IMR-90 (cell line): ENCODE data around the gene SPSB2. TPM values are rescaled to one million over a fixed set of nuclear protein-coding genes. Genes with fewer than 3 reads are reported as not detected.

Source experiments
- ATAC-seq: fragments of 200-7000 bp; cut with Tn5 transposase; 2 replicates; pipeline ENCODE4 v1.9.1; 2020; ENCODE audit warnings: low read depth, mild to moderate bottlenecking, moderate library complexity
- BruUV-seq: library from RNA; stranded (reverse); fragments of 400-500 nt; replicated peaks from 2 replicates; lab custom pipeline; 2021; lab: Mats Ljungman, UMichigan
- CTCF ChIA-PET: fragments of 300-600 bp; formaldehyde crosslinking; extraction: SDS; loops from one replicate; lab custom pipeline; 2021; ENCODE audit warnings: antibody characterized with exemption; lab: Yijun Ruan, JAX
- POLR2A ChIA-PET: fragments of 300-600 bp; sonication (Branson Sonifier 250); formaldehyde crosslinking; loops from one replicate; lab custom pipeline; 2022; ENCODE audit warnings: antibody characterized with exemption; ENCODE audit not compliant: unreplicated experiment; lab: Charles Lee
- DNase-seq: peaks from one replicate; pipeline ENCODE4 v3.0.0; 2013
- H2AFZ ChIP-seq: replicated peaks from 2 replicates; pipeline ENCODE3; 2013; ENCODE audit warnings: low read length, mild to moderate bottlenecking; ENCODE audit not compliant: poor library complexity
- H2AK5ac ChIP-seq: 2 replicates; pipeline ENCODE4 v1.6.1; 2013; ENCODE audit warnings: low read depth, low read length, inconsistent platforms
- H2AK9ac ChIP-seq: replicated peaks from 2 replicates; pipeline ENCODE3; 2013; ENCODE audit warnings: mild to moderate bottlenecking, low read depth, low read length, moderate library complexity; ENCODE audit not compliant: poor library complexity
- H2BK120ac ChIP-seq: 2 replicates; pipeline ENCODE4 v1.6.1; 2013; ENCODE audit warnings: low read depth, low read length, inconsistent platforms
- H2BK15ac ChIP-seq: 3 replicates; pipeline ENCODE4 v1.6.1; 2013; ENCODE audit warnings: low read depth, low read length, inconsistent platforms
- H2BK20ac ChIP-seq: 2 replicates; pipeline ENCODE4 v1.6.1; 2013; ENCODE audit warnings: low read depth, mild to moderate bottlenecking, inconsistent platforms, low read length, moderate library complexity
- H2BK5ac ChIP-seq: 2 replicates; pipeline ENCODE4 v1.6.1; 2013; ENCODE audit warnings: mild to moderate bottlenecking, low read depth, low read length, inconsistent platforms; ENCODE audit not compliant: poor library complexity, severe bottlenecking
- H3K14ac ChIP-seq: replicated peaks from 2 replicates; pipeline ENCODE4 v1.6.1; 2013; ENCODE audit warnings: low read depth, low read length, inconsistent platforms
- H3K18ac ChIP-seq: 2 replicates; pipeline ENCODE4 v1.6.1; 2013; ENCODE audit warnings: low read depth, low read length, control low read depth
- H3K23ac ChIP-seq: 2 replicates; pipeline ENCODE4 v1.6.1; 2013; ENCODE audit warnings: low read depth, low read length, inconsistent platforms
- H3K27ac ChIP-seq: 2 replicates; pipeline ENCODE4 v1.5.1; 2013; ENCODE audit warnings: mild to moderate bottlenecking, control low read depth, low read length; ENCODE audit not compliant: insufficient read depth
- H3K27me3 ChIP-seq: 2 replicates; pipeline ENCODE4 v1.6.1; 2013; ENCODE audit warnings: low read length; ENCODE audit not compliant: control insufficient read depth, insufficient read depth
- H3K36me3 ChIP-seq: 2 replicates; pipeline ENCODE4 v1.6.1; 2013; ENCODE audit warnings: low read length, mixed read lengths; ENCODE audit not compliant: control insufficient read depth, insufficient read depth
- H3K4ac ChIP-seq: 2 replicates; pipeline ENCODE4 v1.6.1; 2013; ENCODE audit warnings: low read depth, low read length, inconsistent platforms
- H3K4me1 ChIP-seq: 2 replicates; pipeline ENCODE4 v1.6.1; 2013; ENCODE audit warnings: low read length, mixed read lengths; ENCODE audit not compliant: control insufficient read depth, insufficient read depth
- H3K4me2 ChIP-seq: 2 replicates; pipeline ENCODE4 v1.6.1; 2013; ENCODE audit warnings: low read depth, mild to moderate bottlenecking, control low read depth, low read length, moderate library complexity
- H3K4me3 ChIP-seq: 2 replicates; pipeline ENCODE4 v1.5.1; 2013; ENCODE audit warnings: low read depth, mild to moderate bottlenecking, control low read depth, low read length, moderate library complexity; ENCODE audit not compliant: insufficient read depth
- H3K56ac ChIP-seq: 2 replicates; pipeline ENCODE4 v1.6.1; 2013; ENCODE audit warnings: low read length, inconsistent platforms; ENCODE audit not compliant: insufficient read depth; ENCODE audit errors: extremely low read depth
- H3K79me1 ChIP-seq, 2 experiments: 2 replicates each; pipeline ENCODE4 v1.6.1; 2013; ENCODE audit warnings: low read length in 2 of 2, inconsistent platforms in 1 of 2, low read depth in 1 of 2
- H3K9ac ChIP-seq: 2 replicates; pipeline ENCODE4 v1.6.1; 2013; ENCODE audit warnings: low read depth, low read length, control low read depth
- H3K9me1 ChIP-seq: 2 replicates; pipeline ENCODE4 v1.6.1; 2013; ENCODE audit warnings: low read length, inconsistent platforms; ENCODE audit not compliant: insufficient read depth
- H3K9me3 ChIP-seq: 2 replicates; pipeline ENCODE4 v1.6.1; 2013; ENCODE audit warnings: low read length; ENCODE audit not compliant: control insufficient read depth, insufficient read depth
- H4K20me1 ChIP-seq: 2 replicates; pipeline ENCODE4 v1.6.1; 2013; ENCODE audit warnings: low read length, inconsistent platforms; ENCODE audit not compliant: insufficient read depth
- H4K5ac ChIP-seq: 2 replicates; pipeline ENCODE4 v1.6.1; 2013; ENCODE audit warnings: mild to moderate bottlenecking, low read depth, low read length, control low read depth
- H4K8ac ChIP-seq, 2 experiments: 2 replicates each; pipeline ENCODE4 v1.6.1; 2013; ENCODE audit warnings: low read depth in 2 of 2, low read length in 2 of 2, control low read depth in 1 of 2, inconsistent platforms in 1 of 2
- H4K91ac ChIP-seq: 2 replicates; pipeline ENCODE4 v1.6.1; 2013; ENCODE audit warnings: low read depth, low read length, inconsistent platforms; ENCODE audit not compliant: insufficient read depth
- CEBPB ChIP-seq: IDR thresholded peaks from 2 replicates; pipeline ENCODE4 v1.6.1; 2012; ENCODE audit warnings: low read depth, low read length, improper control_type of control experiment
- CHD1 ChIP-seq: IDR thresholded peaks from 2 replicates; pipeline ENCODE4 v1.6.1; 2012; ENCODE audit warnings: low read depth, low read length, improper control_type of control experiment
- CTCF ChIP-seq: conservative IDR thresholded peaks from 2 replicates; pipeline ENCODE4 v1.5.1; 2012; ENCODE audit warnings: mild to moderate bottlenecking, low read depth, low read length, improper control_type of control experiment
- MAZ ChIP-seq: IDR thresholded peaks from 2 replicates; pipeline ENCODE4 v1.6.1; 2012; ENCODE audit warnings: low read depth, mild to moderate bottlenecking, low read length, improper control_type of control experiment, moderate library complexity, borderline replicate concordance
- MXI1 ChIP-seq: IDR thresholded peaks from 2 replicates; pipeline ENCODE4 v1.6.1; 2012; ENCODE audit warnings: low read depth, mild to moderate bottlenecking, low read length, moderate library complexity, borderline replicate concordance
- POLR2A ChIP-seq: IDR thresholded peaks from 2 replicates; pipeline ENCODE4 v1.6.1; 2012; ENCODE audit warnings: mild to moderate bottlenecking, low read depth, low read length
- RAD21 ChIP-seq: IDR thresholded peaks from 2 replicates; pipeline ENCODE4 v1.6.1; 2012; ENCODE audit warnings: low read length, improper control_type of control experiment
- RCOR1 ChIP-seq: IDR thresholded peaks from 2 replicates; pipeline ENCODE4 v1.6.1; 2012; ENCODE audit warnings: mild to moderate bottlenecking, low read length, improper control_type of control experiment; ENCODE audit not compliant: insufficient replicate concordance
- SMC3 ChIP-seq: fragments of 150-350 bp; IDR thresholded peaks from 2 replicates; pipeline ENCODE4 v1.6.1; 2016; ENCODE audit warnings: low read depth, mild to moderate bottlenecking, antibody characterized with exemption, low read length, moderate library complexity
- USF2 ChIP-seq: fragments of 150-350 bp; IDR thresholded peaks from 2 replicates; pipeline ENCODE4 v1.6.1; 2017; ENCODE audit warnings: mild to moderate bottlenecking, antibody characterized with exemption, low read length, low read depth
- WGBS, 2 experiments: methylation state at CpG; one replicate each; pipeline versions ENCODE4 v1.1.5 to v1.1.7; 2013; ENCODE audit warnings: missing lambda C conversion rate in 2 of 2; ENCODE audit not compliant: insufficient read length in 1 of 2; ENCODE audit errors: extremely low coverage in 2 of 2; 5-methylcytosine and 5-hydroxymethylcytosine counted together
- dilution Hi-C: fragments of 300-500 bp; cut with HindIII; formaldehyde crosslinking; loops from one replicate; pipeline ENCODE4 v1.14.3; 2018; ENCODE audit warnings: low sequenced_read_pairs; ENCODE audit not compliant: unreplicated experiment
- in situ Hi-C: fragments of 300-500 bp; cut with MboI; formaldehyde crosslinking; loops from 3 replicates; pipeline ENCODE4 v1.14.3; 2019; ENCODE audit warnings: low sequenced_read_pairs, inconsistent platforms, mixed read lengths
- intact Hi-C: fragments of 100-400 bp; cut with micrococcal nuclease; formaldehyde crosslinking; loops from 2 replicates; pipeline ENCODE4 v1.10.0; 2022
- polyA plus RNA-seq, 3 experiments: library from polyadenylated mRNA; depleted of rRNA; stranded (reverse); fragments of >200 nt; gene quantifications; 2 replicates each; pipeline ENCODE4 v1.2.3, GENCODE V29; 2012; ENCODE audit warnings: low replicate concordance in 1 of 3
- total RNA-seq: library from RNA; depleted of rRNA; stranded (reverse); fragments of >200 nt; gene quantifications from 2 replicates; pipeline ENCODE4 v1.2.3, GENCODE V29; 2012

SPSB2 gene
- total and polyA plus RNA-seq, 2 of the 4 experiments (the other 2 are of a cell fraction) = 1.3 to 4.1 TPM

DNA sequence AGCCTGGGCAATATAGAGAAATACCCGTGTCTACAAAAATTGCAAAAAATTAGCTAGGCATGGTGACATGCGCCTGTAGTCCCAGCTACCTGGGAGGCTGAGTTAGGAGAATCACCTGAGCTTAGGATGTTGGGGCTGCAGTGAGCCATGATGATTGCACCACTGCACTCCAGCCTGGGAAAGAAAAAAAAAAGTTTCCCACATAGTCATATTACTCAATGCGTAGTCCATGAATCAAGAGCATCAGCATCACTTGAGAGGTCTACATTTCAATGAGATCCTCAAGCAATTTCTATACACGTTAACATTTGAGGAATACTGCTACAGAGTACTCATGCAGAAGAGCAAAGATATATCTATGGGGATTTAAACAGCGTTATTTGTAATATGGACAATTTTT lies 26.3 kb upstream of the SPSB2 start:
- POLR2A ChIA-PET = no interaction called here
- WGBS, 2 experiments = 100% methylated on average over 1 of the region's 5 CpGs; no CpG with 5 or more reads in 1 of the 2 experiments

More for the DNA sequence above, 26.3 kb upstream of the SPSB2 start:
- H2BK120ac ChIP-seq = no peak overlapping the region
- no peak overlapping the region for H3K4ac ChIP-seq
- H3K18ac ChIP-seq = no peak overlapping the region
- no peak overlapping the region for H4K91ac ChIP-seq
- H3K4me3 ChIP-seq = no peak overlapping the region
- no peaks in the 10 kb centered on the region for H3K9me3 ChIP-seq
- no peak overlapping the region for H2AFZ ChIP-seq
- H3K9me1 ChIP-seq = no peaks in the 10 kb centered on the region; the same call in 1 of the 2 replicates
- TF ChIP-seq CEBPB (no peak), USF2 (no peak), RAD21 (no peak), MXI1 (no peak), RCOR1 (no peak), CTCF (no peak), SMC3 (no peak), CHD1 (no peak), POLR2A (no peak), MAZ (no peak)
- peaks cover 3% of the 10 kb centered on the region for H3K4me1 ChIP-seq
- CTCF ChIA-PET = interaction anchor here (0.9 kb wide), 1 partner anchor 27 kb away, joined by 3 read pairs; no protein-coding TSS in a partner anchor
- no TSS peak for BruUV-seq
- no peaks in the 10 kb centered on the region for H3K36me3 ChIP-seq
- H3K56ac ChIP-seq = no peak overlapping the region
- no peaks in the 10 kb centered on the region for H3K27me3 ChIP-seq
- dilution Hi-C loops (no loop called here), intact Hi-C loops (no loop called here), in situ Hi-C loops (no loop called here)
- H4K5ac ChIP-seq = no peak overlapping the region
- no peak overlapping the region for H4K8ac ChIP-seq
- no peaks in the 10 kb centered on the region for H3K79me1 ChIP-seq
- H4K20me1 ChIP-seq = no peaks in the 10 kb centered on the region
- no peak overlapping the region for H3K14ac ChIP-seq
- no peak overlapping the region for H2BK20ac ChIP-seq
- no peak overlapping the region for H3K23ac ChIP-seq
- H2BK5ac ChIP-seq = no peak overlapping the region
- no peak overlapping the region for H2BK15ac ChIP-seq
- no peak overlapping the region for H3K27ac ChIP-seq
- no peak overlapping the region for H2AK9ac ChIP-seq
- ATAC-seq = no peak
- DNase-seq = no peak
- H3K4me2 ChIP-seq = no peak overlapping the region
- no peak overlapping the region for H3K9ac ChIP-seq
- H2AK5ac ChIP-seq = no peak overlapping the region
